Measurements from ENCODE around the gene FAM187B. TPM values are rescaled to one million over a fixed set of nuclear protein-coding genes. Genes with fewer than 3 reads are reported as not detected.

Gene FAM187B
- total RNA-seq, 1 donor from 2014 or later = not detected

DNA sequence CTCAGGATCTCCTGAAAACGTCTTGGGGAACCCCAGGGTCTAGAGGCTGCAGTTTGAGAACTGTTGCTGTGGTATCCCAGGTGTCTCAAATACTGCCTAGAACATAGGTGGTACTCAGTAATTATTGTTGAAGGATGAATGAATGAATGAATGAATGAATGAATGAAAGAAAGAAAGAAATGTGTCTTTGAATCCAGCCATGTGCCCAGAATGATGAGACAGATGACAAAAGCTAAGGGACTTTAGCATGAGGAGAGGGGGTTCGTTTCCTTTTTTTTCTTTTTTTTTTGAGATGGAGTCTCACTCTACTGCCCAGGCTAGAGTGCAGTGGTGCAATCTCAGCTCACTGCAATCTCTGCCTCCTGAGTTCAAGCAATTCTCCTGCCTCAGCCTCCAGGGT lies 28.0 kb upstream of the FAM187B start:
- no peaks in the 10 kb centered on the region for H3K27me3 ChIP-seq
- intact Hi-C loops (cut with DNase I) = no loop called here

GRCh38 chr19:35254341-35255297 lies 26.1 kb upstream of the FAM187B start:
- H3K4me1 ChIP-seq = peaks cover 9% of the 10 kb centered on the region
- intact Hi-C loops (cut with DNase I) = no loop called here
- peak; percentile 60 to 72 for DNase-seq (ENCODE audit: extremely low spot score in 2 of 2)
- no peaks in the 10 kb centered on the region for H3K36me3 ChIP-seq
- H3K9me3 ChIP-seq = no peaks in the 10 kb centered on the region
- H3K27me3 ChIP-seq = no peaks in the 10 kb centered on the region
- H3K27ac ChIP-seq = no peak overlapping the region
- H3K4me3 ChIP-seq = no peak overlapping the region
- TF ChIP-seq POLR2AphosphoS5 (IDR thresholded peaks at IDR 0.05; ENCODE audit: insufficient read depth in 1 of 2, low read depth in 1 of 2) = peak in 1 of 2 donors; percentile 64
- TF ChIP-seq POLR2A (IDR thresholded peaks at IDR 0.05) = no peak

More for the DNA sequence above, 28.0 kb upstream of the FAM187B start:
- peak in 1 of 2 donors; percentile 12 for DNase-seq (ENCODE audit: extremely low spot score in 2 of 2)
- H3K4me3 ChIP-seq = no peak overlapping the region
- H3K4me1 ChIP-seq = peaks cover 1% of the 10 kb centered on the region
- TF ChIP-seq, protein P1, sequence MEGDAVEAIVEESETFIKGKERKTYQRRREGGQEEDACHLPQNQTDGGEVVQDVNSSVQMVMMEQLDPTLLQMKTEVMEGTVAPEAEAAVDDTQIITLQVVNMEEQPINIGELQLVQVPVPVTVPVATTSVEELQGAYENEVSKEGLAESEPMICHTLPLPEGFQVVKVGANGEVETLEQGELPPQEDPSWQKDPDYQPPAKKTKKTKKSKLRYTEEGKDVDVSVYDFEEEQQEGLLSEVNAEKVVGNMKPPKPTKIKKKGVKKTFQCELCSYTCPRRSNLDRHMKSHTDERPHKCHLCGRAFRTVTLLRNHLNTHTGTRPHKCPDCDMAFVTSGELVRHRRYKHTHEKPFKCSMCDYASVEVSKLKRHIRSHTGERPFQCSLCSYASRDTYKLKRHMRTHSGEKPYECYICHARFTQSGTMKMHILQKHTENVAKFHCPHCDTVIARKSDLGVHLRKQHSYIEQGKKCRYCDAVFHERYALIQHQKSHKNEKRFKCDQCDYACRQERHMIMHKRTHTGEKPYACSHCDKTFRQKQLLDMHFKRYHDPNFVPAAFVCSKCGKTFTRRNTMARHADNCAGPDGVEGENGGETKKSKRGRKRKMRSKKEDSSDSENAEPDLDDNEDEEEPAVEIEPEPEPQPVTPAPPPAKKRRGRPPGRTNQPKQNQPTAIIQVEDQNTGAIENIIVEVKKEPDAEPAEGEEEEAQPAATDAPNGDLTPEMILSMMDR (IDR thresholded peaks at IDR 0.05) = no peak
- TF ChIP-seq POLR2A (IDR thresholded peaks at IDR 0.05) (no peak), POLR2AphosphoS5 (IDR thresholded peaks at IDR 0.05; ENCODE audit: insufficient read depth in 1 of 2, low read depth in 1 of 2) (no peak)
- no peak overlapping the region for H3K27ac ChIP-seq
- no peaks in the 10 kb centered on the region for H3K36me3 ChIP-seq
- H3K9me3 ChIP-seq = no peaks in the 10 kb centered on the region

DNA sequence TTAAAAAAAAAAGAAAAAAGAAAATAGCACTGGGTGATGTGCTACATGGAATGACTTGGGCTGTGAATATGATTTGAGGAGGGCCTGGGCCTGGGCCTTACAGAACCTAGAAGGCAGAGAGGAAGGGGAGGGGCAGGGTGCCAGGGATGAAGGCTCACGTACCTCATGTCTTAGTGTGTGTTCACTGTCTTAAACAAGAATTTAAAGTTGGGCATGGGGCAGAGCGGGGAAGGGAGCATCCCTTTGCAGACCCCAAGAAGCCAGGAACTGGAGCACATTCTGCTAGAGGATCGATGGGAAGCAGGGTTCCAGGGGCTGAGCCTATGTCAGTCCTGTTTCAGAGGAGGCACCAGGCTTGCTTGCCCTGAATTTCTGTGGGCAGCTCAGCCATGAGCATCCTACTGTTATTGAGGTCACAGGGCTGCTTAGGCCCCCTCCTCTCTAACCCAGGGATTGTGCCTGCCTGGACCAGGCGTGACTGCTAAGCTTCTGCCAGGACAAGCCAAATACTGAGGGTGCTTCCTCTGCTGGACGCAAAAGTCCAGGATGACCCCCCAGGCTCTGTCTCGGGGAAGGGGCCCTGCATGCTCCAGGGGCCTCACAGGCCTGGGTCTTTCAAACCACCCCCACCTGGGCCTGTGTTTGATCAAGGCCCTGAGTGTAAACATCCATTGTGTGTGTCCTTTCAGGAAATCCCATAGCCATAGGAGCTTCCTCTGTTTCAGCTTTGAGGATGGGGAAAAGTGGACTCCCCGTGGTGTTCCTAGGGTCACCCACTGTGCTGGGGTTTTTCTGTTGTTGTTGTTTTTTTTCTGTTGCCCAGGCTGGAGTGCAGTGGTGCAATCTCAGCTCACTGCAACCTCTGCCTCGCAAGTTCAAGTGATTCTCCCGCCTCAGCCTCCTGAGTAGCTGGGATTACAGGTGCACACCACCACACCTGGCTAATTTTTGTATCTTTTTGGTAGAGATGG lies 25.1 kb upstream of the FAM187B start:
- TF ChIP-seq POLR2A (IDR thresholded peaks at IDR 0.05) (no peak), POLR2AphosphoS5 (IDR thresholded peaks at IDR 0.05; ENCODE audit: insufficient read depth in 1 of 2, low read depth in 1 of 2) (no peak)
- TF ChIP-seq, protein P1 (IDR thresholded peaks at IDR 0.05) = no peak
- intact Hi-C loops (cut with DNase I) = no loop called here
- Histone ChIP-seq H3K27me3 (no peaks in the 10 kb centered on the region), H3K4me3 (no peak overlapping the region), H3K9me3 (no peaks in the 10 kb centered on the region), H3K36me3 (no peaks in the 10 kb centered on the region), H3K4me1 (peaks cover 19% of the 10 kb centered on the region), H3K27ac (no peak overlapping the region)
- DNase-seq (ENCODE audit: extremely low spot score in 2 of 2) = peak; percentile 44 to 52

DNA sequence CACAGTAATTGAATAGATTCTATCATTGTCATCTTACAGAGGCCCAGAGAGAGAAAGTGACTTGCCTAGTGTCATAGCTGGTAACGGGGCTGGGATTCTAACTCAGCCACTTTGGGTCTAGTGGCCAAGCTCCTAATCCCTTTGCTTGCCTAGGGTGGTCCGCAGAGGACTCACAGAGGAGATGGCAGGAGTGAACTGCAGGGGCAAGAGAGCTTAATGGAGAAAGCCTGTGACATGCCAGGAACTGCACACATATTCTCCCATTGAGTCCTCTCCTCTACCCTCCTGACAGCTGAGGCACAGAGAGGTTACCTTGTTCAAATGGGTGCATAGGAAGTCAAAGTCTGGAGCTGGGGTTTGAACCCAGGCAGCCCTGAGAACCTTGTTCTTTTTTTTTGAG lies 22.9 kb upstream of the FAM187B start:
- H3K4me1 ChIP-seq = peaks cover 31% of the 10 kb centered on the region
- H3K27me3 ChIP-seq = no peaks in the 10 kb centered on the region
- H3K27ac ChIP-seq = no peak overlapping the region
- TF ChIP-seq POLR2AphosphoS5 (IDR thresholded peaks at IDR 0.05; ENCODE audit: insufficient read depth in 1 of 2, low read depth in 1 of 2) = no peak
- TF ChIP-seq POLR2A (IDR thresholded peaks at IDR 0.05) = no peak
- TF ChIP-seq, protein P1 (IDR thresholded peaks at IDR 0.05) = no peak
- peak; percentile 37 to 69 for DNase-seq (ENCODE audit: extremely low spot score in 2 of 2)
- H3K9me3 ChIP-seq = no peaks in the 10 kb centered on the region
- intact Hi-C loops (cut with DNase I) = no loop called here
- H3K36me3 ChIP-seq = no peaks in the 10 kb centered on the region
- H3K4me3 ChIP-seq = no peak overlapping the region
